ENCODE data around the gene MYT1. TPM values are rescaled to one million over a fixed set of nuclear protein-coding genes. Genes with fewer than 3 reads are reported as not detected.
"Not testable (repeated sequence)": the region's sequence is repeated elsewhere in the genome, so short reads cannot be mapped to it uniquely, and the experiment has no call there.

MYT1 gene
- total RNA-seq, 1 donor from 2014 or later, result not detected

DNA sequence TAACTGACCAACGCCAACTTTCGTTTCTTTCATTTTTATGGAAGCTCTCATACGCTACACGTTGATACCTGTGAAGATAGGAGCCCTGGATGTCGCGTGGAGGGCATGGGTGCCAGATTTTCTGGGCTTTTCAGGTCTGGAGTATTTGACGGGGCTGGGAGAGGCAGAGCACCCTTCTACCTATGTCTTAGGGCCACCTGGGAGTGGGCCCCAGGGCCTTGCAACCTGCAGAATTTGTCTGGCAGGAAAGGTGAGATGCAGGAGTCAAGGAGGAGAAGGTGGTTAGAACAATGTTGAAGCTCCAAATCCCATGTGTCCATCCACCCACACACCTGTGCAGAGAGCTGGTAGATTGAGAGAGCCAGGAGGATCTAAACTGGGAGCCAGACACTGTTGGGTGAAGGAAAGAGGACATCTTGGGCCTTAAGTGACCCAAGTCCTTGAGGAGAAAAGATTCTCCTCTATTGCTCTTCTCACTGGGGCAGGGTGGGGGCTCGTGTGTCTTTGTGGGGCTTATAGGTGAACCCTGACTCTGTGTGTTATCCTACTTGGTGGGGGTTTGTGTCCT lies 63.9 kb downstream of the MYT1 start:
- DNase-seq (ENCODE audit: extremely low read depth, low read depth, low spot score), result no peak

DNA sequence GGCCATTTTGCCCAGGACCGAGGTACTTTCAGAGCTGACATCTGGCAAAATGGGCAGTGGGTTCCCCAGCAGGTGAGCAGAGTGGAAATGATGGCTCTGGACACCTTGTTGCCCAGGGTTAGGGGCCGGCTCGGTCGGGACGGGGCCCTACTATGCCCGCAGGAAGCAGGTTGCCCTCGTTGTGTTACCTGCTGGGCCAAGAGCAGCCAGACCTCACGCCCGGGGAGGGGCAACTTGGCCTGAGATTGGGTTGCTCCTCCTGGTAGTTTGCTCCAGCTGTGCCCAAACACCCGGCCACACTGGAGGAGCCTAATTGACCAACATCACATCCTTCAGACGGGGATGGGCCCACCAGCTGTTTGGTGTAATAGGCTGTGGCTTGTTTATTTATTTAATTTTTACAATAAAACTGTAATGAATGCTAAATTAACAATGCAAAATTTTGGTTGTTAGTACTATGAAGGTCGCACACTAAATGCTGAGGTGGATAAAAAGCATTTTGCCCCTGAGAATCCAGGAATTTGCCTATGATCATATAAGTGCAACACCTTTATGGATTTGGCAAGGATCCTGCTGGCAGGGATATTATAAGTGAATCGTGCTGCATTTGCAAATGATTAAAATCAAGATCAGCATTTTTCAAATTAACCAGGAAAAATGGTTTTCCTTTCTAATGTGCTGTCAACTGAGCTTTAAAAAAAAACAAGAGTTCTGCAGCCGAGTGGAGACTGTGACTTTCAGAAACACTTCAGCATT lies 64.7 kb downstream of the MYT1 start:
- DNase-seq (ENCODE audit: extremely low read depth, low read depth, low spot score), result no peak

DNA sequence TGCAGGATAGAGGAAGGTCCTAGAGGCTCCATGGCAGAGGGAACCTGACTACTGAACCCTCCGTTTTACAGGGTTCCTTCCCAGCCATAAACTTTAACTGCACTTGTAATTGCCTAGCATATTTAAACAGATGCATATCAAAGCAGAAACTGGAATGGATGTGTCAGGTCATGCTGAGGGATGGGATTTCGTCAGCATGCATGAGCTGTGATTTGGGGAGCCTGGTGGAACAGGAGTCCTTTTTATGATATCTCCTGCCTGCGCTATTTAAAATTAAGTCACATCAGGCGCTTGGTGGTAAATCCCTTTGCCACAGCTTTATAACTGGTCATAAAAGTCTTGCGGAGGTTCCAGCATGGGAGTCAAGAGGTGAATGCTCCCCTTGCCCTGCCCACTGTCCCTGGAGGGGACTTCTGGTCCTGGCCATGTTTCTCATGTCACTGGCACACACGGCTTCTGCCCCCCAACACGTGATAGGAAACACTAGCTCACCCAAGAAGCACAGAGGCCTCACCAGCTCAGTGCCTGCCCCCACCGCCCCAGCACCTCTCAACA lies 65.3 kb downstream of the MYT1 start:
- no peak for DNase-seq (ENCODE audit: extremely low read depth, low read depth, low spot score)

DNA sequence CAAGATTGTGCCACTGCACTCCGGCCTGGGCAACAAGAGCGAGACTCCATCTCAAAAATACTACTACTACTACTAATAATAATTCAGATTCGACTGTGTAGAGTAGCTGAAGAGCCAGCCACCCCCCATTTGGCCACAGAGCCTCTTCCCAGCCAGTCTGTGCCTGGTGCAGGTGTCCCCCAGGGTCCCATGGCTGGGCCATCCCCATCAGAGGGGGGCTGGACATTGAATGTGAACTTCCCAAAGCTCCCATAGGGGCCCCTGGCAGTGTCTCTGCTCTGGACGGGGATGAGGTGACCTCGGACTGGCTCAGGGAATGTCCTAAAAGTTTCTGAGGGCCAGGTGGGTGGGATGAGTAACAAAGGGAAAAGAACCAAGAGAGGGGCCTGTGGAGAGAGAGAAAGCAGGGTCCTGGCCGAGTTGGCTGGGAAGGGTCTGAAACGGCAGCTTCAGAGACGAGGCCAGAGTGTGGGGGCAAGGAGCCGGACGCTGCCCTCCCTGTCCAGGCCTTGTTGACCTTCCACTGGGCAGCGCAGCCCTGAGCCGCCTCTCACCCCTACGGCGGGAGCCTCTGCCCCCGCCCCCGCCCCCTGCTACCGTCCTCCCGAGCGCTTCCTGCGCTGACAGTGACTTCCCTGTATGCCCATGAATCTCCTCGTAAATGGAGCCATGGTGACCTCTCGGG lies 66.4 kb downstream of the MYT1 start:
- no peak for DNase-seq (ENCODE audit: extremely low read depth, low read depth, low spot score)

DNA sequence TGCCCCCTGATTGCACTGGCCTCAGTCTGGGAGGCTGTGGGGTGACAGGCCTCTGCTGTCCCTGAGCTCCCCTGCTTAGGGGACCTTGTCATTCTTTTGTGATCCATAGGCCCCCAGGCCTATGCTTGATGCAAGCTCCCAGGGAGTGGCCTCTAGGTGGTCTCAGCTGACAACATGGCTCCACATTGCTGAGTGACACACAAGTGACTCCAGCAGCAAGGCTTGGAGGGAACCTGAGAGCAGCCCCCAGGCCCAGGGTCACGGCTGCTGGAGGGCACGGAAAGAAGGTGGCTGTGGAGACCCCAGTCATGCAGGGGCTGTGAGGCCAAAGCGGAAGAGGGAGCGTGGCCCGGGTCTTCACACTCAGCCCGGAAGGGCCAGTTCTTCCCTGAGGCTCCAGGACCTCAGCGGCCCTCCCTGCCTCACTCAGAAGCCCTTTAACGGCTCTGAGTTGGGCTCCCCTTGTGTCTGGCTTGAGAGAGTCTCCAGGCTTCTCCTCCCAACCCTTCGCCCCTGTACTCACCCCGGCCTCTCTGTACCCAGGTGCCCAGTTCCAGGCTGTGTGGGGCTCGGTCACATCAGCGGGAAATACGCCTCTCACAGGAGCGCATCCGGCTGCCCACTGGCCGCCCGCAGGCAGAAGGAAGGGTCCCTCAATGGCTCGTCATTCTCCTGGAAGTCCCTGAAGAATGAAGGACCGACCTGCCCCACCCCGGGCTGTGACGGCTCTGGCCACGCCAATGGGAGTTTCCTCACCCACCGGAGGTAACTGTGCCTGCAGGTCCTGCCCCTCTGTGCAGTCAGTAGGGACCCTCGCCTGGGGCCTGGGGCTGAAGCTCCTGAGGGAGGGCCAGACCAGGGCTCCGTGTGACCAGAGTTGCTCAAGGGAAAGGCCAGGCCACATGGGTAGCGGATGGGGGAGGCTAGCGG lies 67.6 kb downstream of the MYT1 start:
- no peak for DNase-seq (ENCODE audit: extremely low read depth, low read depth, low spot score)

DNA sequence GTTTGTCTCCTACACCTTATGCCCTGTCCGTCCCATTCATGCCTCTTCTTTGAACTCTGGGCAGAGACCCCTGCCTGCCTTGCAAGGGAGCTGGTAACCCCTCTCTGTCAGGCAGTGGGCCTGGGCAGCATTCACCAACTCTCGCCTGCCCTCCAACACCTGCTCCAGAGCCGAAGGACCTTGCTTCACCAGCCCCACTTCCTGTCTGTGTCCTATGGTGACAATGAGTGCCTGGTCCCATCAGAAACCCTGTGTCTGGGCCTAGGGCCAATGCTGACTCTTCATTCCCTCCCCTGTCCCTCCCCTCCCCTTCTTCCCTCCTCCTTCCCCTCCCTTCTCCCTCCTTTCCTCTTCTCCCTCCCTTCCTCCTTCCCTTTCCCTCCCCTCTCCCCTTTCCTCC lies 68.5 kb downstream of the MYT1 start:
- DNase-seq (ENCODE audit: extremely low read depth, low read depth, low spot score), result no peak

DNA sequence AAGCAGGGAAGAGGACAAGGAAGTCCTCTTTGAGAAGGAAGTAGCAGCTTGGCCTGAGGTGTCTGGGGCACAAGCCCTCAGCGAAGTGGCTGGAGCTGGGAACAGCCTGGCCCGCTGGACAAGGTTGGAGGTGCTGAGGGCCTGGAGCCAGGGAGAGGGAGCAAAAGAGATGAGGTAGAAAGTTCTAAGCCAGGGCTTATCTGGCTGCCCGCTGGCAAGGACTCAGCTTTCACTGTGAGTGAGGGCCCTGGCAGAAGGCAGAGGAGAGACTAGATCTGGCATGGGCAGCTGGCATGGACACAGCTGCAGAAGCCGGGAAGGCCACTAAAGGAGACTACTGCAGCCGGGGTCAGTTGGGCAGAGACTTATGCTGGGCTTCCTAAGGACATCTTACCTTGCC lies 69.5 kb downstream of the MYT1 start:
- no peak for DNase-seq (ENCODE audit: extremely low read depth, low read depth, low spot score)

DNA sequence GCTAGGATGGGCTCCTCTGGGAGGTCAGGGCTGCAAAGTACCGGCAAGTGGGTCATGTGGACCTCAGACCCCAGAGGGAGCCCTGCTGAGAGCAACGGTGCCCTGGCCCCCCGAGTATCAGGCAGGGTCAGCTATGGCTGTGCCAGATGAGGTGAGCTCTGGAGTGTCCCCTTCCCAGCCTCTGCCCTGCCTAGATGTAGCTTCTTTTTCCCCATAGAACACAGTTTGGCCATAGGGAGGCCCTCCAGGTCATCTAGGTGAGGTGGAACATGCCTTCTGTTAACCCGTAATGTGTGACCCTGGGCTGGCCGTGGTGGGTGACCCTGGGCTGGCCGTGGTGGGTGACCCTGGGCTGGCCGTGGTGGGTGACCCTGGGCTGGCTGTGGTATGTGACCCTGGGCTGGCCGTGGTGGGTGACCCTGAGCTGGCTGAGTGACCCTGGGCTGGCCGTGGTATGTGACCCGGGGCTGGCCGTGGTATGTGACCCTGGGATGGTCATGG lies 70.1 kb downstream of the MYT1 start:
- no peak for DNase-seq (ENCODE audit: extremely low read depth, low read depth, low spot score)

DNA sequence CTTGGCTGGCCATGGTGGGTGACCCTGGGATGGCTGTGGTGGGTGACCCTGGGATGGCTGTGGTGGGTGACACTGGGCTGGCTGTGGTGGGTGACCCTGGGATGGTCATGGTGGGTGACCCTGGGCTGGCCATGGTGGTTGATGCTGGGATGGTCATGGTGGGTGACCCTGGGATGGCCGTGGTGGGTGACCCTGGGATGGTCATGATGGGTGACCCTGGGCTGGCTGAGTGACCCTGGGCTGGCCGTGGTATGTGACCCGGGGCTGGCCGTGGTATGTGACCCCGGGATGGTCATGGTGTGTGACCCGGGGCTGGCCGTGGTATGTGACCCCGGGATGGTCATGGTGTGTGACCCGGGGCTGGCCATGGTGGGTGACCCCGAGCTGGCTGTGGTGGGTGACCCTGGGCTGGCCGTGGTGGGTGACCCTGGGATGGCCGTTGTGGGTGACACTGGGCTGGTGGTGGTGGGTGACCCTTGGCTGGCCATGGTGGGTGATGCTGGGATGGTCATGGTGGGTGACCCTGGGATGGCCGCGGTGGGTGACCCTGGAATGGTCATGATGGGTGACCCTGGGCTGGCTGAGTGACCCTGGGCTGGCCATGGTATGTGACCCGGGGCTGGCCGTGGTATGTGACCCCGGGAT lies 70.8 kb downstream of the MYT1 start:
- DNase-seq (ENCODE audit: extremely low read depth, low read depth, low spot score), result not testable (repeated sequence)

DNA sequence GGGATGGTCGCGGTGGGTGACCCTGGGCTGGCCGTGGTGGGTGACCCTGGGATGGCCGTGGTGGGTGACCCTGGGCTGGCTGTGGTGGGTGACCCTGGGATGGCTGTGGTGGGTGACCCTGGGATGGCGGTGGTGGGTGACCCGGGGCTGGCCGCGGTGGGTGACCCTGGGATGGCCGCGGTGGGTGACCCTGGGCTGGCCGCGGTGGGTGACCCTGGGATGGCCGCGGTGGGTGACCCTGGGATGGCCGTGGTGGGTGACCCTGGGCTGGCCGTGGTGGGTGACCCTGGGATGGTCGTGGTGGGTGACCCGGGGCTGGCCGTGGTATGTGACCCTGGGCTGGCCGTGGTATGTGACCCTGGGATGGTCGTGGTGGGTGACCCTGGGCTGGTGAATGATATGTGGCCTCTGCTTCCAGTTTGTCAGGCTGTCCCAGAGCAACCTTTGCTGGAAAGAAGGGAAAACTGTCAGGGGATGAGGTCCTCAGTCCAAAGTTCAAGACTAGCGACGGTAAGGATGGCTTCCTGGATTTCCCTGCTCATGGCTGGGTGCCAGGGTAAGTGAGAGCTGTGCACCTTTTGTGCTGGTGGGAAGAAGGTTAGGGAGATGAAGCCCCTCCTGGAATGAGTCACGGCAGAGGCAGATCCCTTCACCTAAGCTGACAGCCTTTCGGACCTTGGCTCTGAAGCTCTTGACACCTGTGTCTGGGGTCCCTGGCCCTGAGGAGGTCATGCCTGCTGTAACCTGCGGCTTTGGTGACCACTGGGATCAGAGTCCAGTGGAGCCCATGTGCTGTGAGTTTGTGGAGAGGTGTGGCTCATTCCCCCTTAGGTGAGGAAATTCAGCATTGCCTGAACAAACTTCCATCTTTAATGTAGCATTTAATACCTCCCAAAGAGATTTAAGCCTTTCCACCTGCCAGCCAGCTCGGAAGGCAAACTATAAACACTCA lies 72.2 kb downstream of the MYT1 start:
- DNase-seq (ENCODE audit: extremely low read depth, low read depth, low spot score), result no peak

DNA sequence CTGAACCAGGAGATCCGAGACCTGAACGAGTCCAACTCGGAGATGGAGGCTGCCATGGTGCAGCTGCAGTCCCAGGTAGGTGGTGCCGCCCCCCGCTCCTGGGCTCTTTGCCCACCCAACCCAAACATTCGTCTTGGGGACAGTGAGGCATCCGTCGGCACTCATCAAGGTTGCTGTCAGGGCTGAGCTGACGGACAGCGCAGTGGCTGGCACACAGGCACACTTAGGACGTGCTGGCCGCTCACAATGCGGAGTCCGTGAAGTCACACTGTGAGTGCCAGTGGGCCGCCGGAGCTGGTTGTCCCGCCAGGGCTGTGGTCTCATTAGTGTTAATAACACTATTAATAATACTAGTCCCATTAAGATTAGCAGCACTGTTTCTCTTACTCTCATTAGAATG lies 73.1 kb downstream of the MYT1 start:
- DNase-seq (ENCODE audit: extremely low read depth, low read depth, low spot score), result no peak

DNA sequence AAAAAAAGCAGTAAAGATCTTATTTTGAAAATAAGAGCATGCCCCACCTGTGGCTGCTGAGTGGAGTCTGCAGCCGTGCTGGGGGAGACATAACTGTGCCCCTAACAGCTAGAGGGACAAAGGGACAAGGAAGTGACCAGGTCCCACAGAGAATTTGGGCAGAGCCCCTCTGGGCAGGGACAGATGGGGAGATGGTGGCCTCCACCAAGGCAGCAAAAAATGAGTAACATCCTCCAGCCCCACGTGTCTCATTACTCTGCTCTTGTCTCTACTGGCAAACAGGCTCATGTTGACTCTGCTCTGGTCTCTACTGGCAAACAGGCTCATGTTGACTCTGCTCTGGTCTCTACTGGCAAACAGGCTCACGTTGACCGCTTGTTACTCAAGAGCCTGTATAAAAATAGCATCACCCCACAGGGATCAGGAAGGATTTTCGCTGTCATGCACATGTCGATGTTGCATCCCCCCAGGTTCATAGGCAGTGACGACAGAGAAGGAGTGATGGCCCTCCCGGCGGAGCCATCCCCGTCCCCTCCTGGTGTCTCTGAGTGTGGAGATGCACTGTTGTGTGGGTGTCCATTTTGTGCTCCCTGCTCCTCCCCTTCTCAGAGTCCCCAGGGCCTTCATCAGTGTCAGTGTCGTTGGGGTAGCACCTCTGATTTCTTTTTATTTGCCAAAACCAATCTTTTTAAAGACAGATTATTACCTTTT lies 74.0 kb downstream of the MYT1 start:
- no peak for DNase-seq (ENCODE audit: extremely low read depth, low read depth, low spot score)

DNA sequence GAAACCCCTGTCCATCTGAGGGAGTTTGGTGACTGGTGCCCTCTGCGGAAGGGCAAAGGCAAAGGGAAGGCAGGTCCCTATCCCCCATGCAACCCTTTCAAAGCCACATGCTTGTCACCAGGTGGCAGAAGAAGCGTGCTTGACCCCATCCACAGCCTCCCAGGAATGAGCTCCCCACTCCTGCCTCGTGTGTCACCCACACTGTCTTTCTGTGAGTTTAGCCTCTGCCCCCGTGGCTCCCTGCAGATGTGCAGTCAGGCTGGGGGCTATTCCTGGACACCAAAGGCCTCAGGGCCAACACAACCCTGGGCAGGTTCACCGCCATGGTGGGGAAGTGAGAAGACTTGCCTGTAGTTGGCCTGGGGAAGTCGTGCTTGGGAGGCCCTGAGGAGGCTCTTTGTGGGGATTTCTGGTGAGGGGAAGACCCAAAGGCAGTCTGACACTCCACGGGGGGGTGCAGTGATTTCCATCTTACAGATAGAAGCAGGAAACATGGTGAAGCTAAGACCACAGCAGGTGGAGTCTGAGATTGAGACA lies 74.7 kb downstream of the MYT1 start:
- DNase-seq (ENCODE audit: extremely low read depth, low read depth, low spot score), result no peak

DNA sequence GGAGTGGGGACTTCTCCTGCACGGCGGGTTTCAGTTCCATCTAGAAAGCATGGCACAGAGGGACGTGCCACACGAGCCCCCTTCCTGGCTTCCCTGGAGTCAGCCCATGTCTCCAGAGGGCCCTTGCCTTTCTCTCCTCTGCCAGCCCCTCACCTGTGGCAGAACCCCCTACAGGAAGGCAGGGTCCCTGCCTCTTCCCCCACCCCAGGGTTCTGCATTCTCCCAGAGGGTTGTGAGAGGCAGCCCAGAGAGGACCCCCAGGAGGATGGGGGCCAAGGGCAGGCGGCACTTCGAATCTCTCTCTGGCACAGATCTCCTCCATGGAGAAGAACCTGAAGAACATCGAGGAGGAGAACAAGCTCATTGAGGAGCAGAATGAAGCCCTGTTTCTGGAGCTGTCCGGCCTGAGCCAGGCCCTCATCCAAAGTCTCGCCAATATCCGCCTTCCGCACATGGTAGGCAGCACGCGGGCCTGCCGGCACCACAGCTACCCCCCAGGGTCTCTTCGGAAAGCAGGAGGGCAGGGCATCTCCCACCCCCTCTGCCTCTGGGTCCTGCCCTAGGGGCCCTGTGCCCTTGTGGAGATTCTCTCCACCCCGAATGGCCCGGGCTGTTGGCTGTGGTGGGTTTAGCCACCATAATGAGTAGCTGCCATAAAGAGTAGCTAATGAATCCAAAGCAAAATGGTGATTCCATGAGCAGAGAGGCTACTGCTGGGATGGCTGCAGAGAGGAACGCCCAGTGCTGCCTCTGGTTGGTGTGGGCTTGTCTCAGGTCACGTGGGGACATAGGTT lies 75.4 kb downstream of the MYT1 start:
- DNase-seq (ENCODE audit: extremely low read depth, low read depth, low spot score), result no peak

DNA sequence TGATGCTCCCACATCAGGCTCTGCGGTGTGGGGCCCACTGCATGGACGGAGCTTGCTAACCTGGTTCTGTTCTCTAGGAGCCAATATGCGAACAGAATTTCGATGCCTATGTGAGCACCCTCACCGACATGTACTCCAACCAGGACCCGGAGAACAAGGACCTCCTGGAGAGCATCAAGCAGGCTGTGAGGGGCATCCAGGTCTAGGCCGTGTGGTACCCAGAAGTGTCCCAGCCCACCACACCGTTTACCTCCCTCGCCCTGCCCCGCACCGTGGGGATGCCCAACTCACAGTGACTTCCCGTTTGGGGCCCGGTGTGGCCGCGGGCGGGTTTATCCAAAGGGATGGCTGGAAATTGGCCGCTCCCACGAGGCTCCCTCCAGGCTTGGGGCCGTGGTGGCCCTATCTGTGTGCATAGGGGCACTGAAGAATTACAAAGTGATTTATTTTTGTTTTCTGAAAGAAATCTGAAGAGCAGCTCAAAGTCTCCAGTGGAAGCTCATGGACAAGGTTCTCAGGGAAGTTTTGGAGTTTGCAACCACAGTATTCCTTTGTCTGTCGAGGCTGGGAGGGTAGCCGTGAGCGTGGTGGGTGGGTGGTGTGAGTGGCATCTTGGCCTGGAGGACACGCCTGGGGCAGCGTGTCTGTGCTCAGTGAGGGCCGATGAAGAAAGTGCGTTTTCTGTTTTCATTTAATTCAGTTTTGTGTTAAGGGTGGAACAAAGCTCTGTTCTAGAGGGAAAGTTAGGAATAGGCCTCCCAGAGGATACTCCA lies 76.2 kb downstream of the MYT1 start:
- DNase-seq (ENCODE audit: extremely low read depth, low read depth, low spot score), result no peak

DNA sequence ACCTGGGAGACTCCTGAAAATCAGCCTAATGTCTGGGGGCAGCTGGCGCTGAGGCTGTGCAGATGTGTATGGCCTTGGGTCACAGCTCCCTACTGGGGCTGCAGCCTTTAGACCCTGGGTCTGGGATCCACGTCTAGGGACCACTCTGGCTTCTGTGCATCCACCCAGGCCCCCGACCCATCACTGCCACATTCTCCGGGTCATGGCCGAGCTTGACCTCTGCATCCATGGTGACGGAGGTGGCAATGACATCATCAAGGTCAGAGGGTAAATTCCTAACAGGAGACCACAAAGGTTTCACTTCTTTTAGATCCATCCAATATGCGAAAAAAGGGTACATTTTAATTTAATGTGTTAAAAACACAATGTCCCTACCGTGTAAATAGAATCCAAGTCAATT lies 76.8 kb downstream of the MYT1 start:
- DNase-seq (ENCODE audit: extremely low read depth, low read depth, low spot score), result no peak

Measured in glomerular endothelial cell (primary cell).